Thyroid gland (tissue), 4 donors: ENCODE measurements around the gene ERC1.

Experiments
- CTCF ChIP-seq, 6 experiments: fragments of 200-600 bp in 3 of 6; fragments of 450-650 bp in 3 of 6; sonication (generic) in 3 of 6; IDR thresholded peaks; one replicate each; pipeline ENCODE4 v1.5.1; 2016 to 2019; ENCODE audit warnings: antibody characterized with exemption in 6 of 6, mild to moderate bottlenecking in 2 of 6, inconsistent platforms in 1 of 6, moderate library complexity in 1 of 6
- POLR2A ChIP-seq, 2 donors: fragments of 450-650 bp; IDR thresholded peaks; one replicate each; pipeline ENCODE4 v1.6.1; 2017; ENCODE audit warnings: antibody characterized with exemption in 2 of 2, mild to moderate bottlenecking in 2 of 2, moderate library complexity in 1 of 2

- TF ChIP-seq CTCF (IDR thresholded peaks at IDR 0.05), result no peak
- TF ChIP-seq POLR2A (IDR thresholded peaks at IDR 0.05), result no peak
These were observed 31.3 kb downstream of the ERC1 start for GRCh38 chr12:1022032-1022970.
